GM18505 (cell line): Measurements from ENCODE around the gene DUT.
"Not testable (repeated sequence)": the region's sequence is repeated elsewhere in the genome, so short reads cannot be mapped to it uniquely, and the experiment has no call there.

Source experiments
- ATAC-seq: cut with Tn5 transposase; IDR thresholded peaks from one replicate; pipeline ENCODE4 v1.9.1; 2021; ENCODE audit not compliant: unreplicated experiment
- POLR2A ChIP-seq: IDR thresholded peaks from 4 replicates; pipeline ENCODE4 v1.6.1; 2011; ENCODE audit warnings: borderline replicate concordance; ENCODE audit not compliant: insufficient read depth, insufficient read length; ENCODE audit errors: extremely low read depth

Gene DUT

GRCh38 chr15:48315041-48315440 lies 16.2 kb upstream of the DUT start:
- no peak for ATAC-seq
- no peak for TF ChIP-seq POLR2A

GRCh38 chr15:48317221-48317620 lies 14.0 kb upstream of the DUT start:
- no peak for ATAC-seq

GRCh38 chr15:48318131-48318530 lies 13.1 kb upstream of the DUT start:
- no peak for ATAC-seq
- TF ChIP-seq POLR2A: no peak

More at GRCh38 chr15:48317221-48317620, 14.0 kb upstream of the DUT start:
- TF ChIP-seq POLR2A: no peak

GRCh38 chr15:48323294-48323693 lies 7.9 kb upstream of the DUT start:
- ATAC-seq: no peak
- TF ChIP-seq POLR2A: no peak

- no peak for TF ChIP-seq POLR2A
- peak; percentile 7 for ATAC-seq
Observed at GRCh38 chr15:48324949-48325348, 6.3 kb upstream of the DUT start.

GRCh38 chr15:48325400-48325799 lies 5.8 kb upstream of the DUT start:
- no peak for TF ChIP-seq POLR2A
- peak; percentile 74 for ATAC-seq

- ATAC-seq: not testable (repeated sequence)
Observed at GRCh38 chr15:48326180-48326579, 5.0 kb upstream of the DUT start.

GRCh38 chr15:48330105-48330785 lies 984 bp upstream of the DUT start:
- no peak for TF ChIP-seq POLR2A
- no peak for ATAC-seq

GRCh38 chr15:48331796-48332641 lies 790 bp downstream of the DUT start:
- ATAC-seq: peak; percentile 51
- peak; percentile 44 for TF ChIP-seq POLR2A

- no peak for ATAC-seq
- no peak for TF ChIP-seq POLR2A
Observed at GRCh38 chr15:48332642-48333034, 1.4 kb downstream of the DUT start.

- no peak for TF ChIP-seq POLR2A
- no peak for ATAC-seq
Observed at GRCh38 chr15:48333540-48333939, 2.3 kb downstream of the DUT start.

GRCh38 chr15:48334260-48334659 lies 3.0 kb downstream of the DUT start:
- TF ChIP-seq POLR2A: no peak
- ATAC-seq: no peak

- no peak for TF ChIP-seq POLR2A
- no peak for ATAC-seq
Observed at GRCh38 chr15:48336940-48337339, 5.7 kb downstream of the DUT start.

- no peak for ATAC-seq
- TF ChIP-seq POLR2A: no peak
Observed at GRCh38 chr15:48337607-48338006, 6.4 kb downstream of the DUT start.
